ENCODE measurements around the gene PARD3.
A peak's percentile ranks its signal among the peaks of the same experiment; 100 is the strongest.

The PARD3 gene

GRCh38 chr10:34736976-34737771 lies 77.9 kb downstream of the PARD3 start:
- DNase-seq = no peak

- no peak for DNase-seq
These were observed 80.2 kb downstream of the PARD3 start for GRCh38 chr10:34734918-34735317.

- DNase-seq = no peak
These were observed 82.2 kb downstream of the PARD3 start for GRCh38 chr10:34732926-34733325.

GRCh38 chr10:34731885-34732701 lies 83.0 kb downstream of the PARD3 start:
- DNase-seq = no peak

- DNase-seq = no peak
These were observed 83.9 kb downstream of the PARD3 start for GRCh38 chr10:34731213-34731612.

GRCh38 chr10:34730726-34731125 lies 84.4 kb downstream of the PARD3 start:
- no peak for DNase-seq

GRCh38 chr10:34729619-34730018 lies 85.5 kb downstream of the PARD3 start:
- no peak for DNase-seq

- DNase-seq = no peak
These were observed 86.7 kb downstream of the PARD3 start for GRCh38 chr10:34728361-34728760.

GRCh38 chr10:34727595-34728033 lies 87.5 kb downstream of the PARD3 start:
- DNase-seq = no peak

- DNase-seq = no peak
These were observed 88.2 kb downstream of the PARD3 start for GRCh38 chr10:34726862-34727261.

GRCh38 chr10:34723750-34724149 lies 91.3 kb downstream of the PARD3 start:
- no peak for DNase-seq

- DNase-seq = no peak
These were observed 92.7 kb downstream of the PARD3 start for GRCh38 chr10:34722404-34722803.

- no peak for DNase-seq
These were observed 93.8 kb downstream of the PARD3 start for GRCh38 chr10:34721208-34721840.

- DNase-seq = no peak
These were observed 95.3 kb downstream of the PARD3 start for GRCh38 chr10:34719746-34720145.

GRCh38 chr10:34719328-34719727 lies 95.8 kb downstream of the PARD3 start:
- no peak for DNase-seq

GRCh38 chr10:34717429-34717828 lies 97.7 kb downstream of the PARD3 start:
- DNase-seq = no peak

- peak; percentile 23 to 48 for DNase-seq
These were observed 98.1 kb downstream of the PARD3 start for GRCh38 chr10:34716958-34717357.

GRCh38 chr10:34716234-34716633 lies 98.9 kb downstream of the PARD3 start:
- DNase-seq = no peak

GRCh38 chr10:34715511-34716187 lies 99.4 kb downstream of the PARD3 start:
- no peak for DNase-seq

- DNase-seq = no peak
These were observed 101.2 kb downstream of the PARD3 start for GRCh38 chr10:34713875-34714274.

GRCh38 chr10:34711500-34711899 lies 103.6 kb downstream of the PARD3 start:
- DNase-seq = no peak

GRCh38 chr10:34710391-34710751 lies 104.7 kb downstream of the PARD3 start:
- no peak for DNase-seq
